Fibroblast of skin of right quadriceps (primary cell): ENCODE measurements around the gene GPC1.

ENCODE experiments used
- DNase-seq: peaks from one replicate; pipeline ENCODE4 v3.0.0-alpha.2; 2013

GPC1 gene

DNA sequence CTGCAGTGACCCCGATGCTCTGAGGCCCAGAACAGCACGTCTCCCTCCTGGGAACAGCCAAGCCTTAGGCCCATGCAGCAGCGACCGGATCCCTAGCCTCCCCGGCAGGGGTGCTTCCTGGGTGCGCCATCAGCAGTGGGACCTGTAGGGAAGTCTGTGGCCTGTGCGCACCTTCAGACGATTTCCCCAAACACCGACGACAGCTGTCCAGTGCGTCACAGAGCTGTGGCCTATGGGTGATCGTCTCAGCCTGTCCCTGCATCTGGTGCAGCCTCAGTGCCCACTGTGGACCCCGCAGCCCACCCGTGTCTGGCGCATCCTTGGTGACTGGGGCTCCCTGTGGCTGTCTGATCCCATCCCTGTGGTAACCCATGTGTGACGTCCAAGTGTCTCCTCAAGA is 9.0 kb downstream of the GPC1 start:
- DNase-seq: no peak

DNA sequence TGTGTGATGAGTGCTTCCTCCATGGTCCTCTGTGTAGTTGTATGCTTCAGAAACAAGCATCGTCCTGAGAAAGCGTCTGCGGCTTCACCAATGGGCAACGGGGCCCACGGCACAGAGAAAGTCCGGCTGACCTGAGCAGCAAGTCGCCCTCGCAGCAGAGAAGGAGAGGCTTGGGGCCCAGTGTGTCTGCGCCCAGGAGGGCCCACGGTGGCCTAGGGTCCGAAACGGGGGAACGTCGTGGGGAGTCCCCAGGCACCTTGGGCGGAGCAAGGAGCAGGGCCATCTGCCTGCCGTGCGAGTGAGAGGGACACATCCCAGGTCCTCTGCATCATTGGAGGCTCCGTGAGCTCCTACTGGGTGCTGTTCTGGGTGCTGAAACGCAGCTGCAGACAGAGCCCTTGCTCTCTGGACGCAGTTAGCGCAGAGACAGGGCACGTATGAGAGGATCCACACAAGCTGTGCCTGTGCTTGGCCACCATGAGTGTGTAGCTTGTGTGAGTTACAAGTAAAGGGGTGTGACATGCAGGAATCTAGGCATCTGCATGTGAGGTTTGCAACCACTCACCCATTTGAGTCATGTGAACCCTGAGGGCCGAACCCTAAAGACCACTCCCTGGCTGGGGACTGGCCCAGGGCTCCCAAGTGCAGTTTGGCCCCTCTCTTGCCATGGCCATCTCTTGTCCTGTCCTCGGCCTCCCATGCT is 10.6 kb downstream of the GPC1 start:
- DNase-seq: no peak

DNA sequence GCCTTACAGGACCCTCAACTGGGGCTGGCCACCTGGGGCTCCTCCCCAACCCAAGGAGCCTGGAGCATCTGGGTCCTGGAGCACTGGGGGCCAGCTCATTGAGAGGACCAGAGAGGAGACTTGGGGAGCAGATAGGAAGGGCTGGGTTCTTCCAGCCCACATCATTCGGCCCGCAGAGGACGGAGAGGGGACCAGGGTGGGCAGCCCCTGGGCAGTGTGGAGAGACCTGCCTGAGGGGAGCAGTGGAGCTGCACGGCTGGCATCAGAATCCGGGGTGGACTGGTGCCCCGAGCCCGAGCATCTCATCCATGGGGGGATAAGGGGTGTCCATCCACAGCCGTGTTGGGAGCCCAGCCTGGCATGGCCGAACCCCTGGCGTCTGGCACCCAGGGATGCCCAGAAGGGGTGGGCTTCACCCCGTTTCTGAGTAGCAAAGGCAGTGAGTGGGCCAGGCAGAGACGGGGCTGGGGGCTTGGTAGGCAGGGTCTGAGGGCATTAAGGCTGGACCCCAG is 11.3 kb downstream of the GPC1 start:
- no peak for DNase-seq

DNA sequence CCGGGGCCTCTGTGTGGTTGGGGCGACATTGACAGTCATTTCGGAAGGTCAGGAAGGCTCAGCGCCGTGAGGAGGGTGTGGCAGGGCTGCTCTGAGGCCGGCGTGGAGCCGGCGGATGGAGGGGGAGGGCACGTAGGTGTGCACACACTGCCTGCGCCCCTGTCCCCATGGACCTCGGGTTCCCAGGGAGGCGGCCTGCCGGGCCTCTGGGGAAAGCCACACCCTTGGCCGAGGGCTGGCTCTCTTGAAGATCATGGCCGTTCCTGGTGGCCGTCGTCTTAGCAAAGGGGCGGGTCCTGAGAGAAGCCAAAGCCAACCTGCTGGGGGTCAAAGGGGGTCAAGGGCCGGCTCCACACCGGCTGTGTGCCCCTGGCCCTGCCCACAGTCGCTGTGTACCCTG is 11.9 kb downstream of the GPC1 start:
- DNase-seq: no peak

DNA sequence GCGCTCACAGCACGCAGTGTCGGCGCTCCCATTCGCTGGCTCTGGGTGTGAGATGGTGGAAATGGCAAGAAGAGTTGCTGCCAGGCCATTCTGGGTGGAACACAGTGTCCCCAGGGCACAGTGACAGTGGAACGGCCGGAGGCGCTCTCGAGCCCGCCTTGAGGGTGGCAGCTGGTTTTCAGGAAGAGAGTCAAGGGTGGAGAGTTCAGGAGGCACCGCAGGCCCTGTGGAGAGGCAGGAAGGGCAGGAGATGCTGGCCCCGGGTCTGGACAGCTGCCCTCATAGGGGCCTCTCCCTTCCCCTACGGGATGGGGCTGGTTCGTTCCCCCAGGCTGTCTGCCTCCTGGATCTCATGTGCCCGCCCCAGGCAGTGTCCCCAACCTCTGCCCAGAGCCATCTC is 12.5 kb downstream of the GPC1 start:
- DNase-seq: no peak

DNA sequence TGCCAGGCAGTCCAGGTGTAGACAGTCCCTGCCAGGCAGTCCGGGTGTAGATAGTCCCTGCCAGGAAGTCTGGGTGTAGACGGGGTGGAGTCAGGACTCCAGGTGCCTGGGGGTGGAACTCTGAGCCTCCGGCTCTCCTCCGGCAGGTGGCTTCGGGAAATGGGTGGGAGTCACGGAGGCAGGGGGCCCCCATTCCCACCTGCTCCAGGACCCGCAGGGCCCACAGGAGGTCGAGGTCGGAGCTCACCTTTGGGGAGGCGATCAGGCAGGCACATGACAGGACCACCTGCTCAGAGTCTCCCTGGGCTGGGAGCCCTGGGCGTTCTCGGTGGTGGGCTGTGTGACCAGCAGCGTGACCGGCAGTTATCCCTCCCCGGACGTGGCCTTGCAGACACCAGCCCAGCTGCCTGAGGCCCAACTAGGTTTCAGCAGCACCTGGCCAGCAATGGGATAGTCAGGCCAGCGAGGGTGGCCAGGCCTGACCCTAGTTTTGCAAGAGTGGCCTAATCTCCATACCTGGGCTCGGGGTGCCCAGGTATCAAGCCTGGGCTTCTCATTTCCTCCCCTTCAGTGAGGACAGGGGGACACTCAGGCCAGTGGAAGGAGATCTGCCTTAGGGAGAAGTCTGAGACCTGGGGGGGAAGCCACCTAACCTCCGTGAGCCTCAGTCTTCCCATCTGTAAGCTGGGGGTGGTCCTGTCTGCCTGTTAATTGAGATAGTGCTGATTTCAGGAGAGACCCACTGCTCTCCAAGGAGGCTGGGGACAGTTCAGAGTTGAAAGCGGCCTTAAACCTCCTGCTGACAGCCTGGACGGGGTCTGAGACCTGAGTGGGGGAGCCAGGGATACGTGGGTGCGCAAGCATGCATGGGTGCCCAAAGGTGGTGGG is 13.2 kb downstream of the GPC1 start:
- no peak for DNase-seq

DNA sequence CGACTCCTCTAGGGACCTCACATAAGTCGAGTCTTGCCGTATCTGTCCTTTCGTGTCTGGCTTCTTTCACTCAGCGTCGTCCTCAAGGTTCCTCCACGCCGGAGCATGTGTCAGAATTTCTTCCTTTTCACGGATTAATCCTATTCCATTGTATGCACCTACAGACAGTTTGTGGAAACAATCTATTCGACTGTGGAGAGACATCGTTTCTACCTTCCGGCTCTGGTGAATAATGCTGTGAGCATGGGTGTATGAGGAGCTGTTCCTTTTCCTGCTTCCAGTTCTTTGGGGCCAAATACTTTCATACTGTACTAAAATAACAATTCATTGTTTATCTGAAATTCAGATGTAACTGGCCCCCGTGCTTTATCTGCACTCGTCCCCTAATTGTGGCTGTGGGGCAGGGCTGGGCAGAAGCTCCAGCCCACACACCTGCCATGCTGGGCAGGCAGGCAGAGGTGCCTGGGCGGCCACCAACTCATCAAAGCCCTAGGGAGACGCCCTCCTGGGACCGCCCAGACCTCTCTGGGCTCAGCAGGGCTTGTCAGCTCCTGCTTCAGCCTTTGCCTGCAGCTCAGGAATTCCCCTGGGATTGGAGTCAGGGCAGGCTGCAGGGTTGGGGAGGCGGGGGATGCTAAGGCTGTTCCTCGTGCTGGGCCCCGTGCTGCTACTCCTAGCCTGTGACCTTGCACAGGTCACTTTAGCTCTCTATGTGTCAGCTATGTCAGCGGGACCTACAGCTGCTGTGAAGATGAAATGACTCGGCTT is 14.5 kb downstream of the GPC1 start:
- DNase-seq: peak; percentile 8

DNA sequence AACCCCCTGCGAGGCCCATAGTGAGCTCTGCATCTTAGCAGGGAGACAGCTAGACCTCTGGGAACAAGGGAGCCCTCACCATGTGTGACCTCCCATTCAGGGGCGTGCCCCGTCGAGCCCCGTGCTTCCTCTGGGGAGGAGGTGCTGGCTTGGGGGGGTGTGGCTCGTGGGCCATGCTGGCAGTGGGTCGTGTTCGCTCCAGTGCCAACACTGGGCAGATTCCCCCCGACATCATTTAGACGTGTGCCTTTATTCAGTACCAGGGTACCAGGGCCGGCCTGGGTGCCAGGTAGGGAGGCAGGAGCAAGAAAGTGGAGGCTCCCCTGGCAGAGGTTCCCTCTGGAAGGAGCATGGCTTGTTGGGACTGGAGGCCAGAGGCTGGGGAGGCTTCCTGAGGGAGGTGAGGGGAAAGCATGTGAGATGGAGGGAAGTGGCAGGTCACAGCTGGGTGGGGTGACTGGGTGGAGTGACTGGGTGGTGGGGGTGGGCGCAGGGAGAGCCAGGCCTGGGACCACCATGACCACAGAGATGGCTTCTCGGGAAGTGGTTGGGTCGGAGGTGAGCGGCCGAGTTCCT is 15.2 kb downstream of the GPC1 start:
- DNase-seq: no peak

DNA sequence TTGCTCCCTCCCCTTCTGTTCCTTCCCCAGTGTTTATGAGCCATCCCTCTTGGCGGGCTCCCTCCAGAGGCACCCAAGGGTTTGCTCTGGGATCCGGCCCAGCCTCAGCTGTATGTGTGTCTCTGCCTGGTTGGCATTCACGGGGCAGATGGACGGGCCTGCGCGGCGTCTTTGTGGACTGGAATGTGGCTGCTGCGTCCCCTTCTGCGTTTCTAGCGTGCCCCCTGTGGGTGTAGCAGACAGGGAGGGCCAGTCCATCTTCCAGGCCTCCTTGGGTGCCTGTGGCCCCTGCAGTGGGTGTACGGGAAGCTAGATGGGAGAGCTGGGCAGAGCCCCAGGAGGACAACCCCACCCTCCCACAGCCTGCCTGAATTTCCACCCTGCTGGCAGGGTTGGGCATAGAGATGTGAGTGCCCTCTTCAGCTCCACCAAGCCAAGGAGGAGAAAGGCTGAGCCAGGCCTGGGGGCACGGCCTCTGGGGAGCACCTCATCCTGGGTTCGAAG is 15.7 kb downstream of the GPC1 start:
- DNase-seq: no peak

DNA sequence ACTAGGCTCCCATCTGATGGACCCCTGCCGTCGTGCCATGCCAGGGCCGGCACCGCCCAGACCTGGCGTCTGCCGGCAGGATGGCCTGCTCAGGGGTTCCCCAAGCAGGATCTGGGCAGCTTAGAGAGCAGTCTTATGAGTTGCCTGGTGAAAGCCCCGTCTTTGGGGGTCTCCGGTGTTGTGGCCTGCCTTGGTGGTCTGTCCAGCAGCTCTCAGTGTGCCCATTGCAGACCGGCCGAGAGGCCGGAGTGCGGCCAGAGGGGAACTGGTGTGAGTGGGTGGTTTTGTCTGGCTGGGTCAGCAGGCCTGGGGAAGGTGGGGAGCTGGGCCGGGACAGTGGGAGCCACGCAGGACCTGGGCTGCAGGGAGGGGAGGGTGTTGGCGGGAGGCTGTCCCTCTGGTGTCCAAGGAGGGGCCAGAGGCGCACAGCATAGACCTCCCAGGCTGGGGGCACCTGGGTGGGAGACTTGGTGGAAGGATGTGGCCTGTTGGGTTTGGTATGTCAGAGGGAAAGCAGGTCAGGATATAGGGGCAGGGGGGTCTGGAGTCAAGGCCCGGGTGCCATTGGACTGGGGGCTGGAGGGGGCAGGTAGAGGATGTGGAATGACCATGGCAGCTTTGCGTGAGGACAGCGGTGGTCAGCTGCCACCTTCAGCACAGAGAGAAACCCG is 16.5 kb downstream of the GPC1 start:
- no peak for DNase-seq

DNA sequence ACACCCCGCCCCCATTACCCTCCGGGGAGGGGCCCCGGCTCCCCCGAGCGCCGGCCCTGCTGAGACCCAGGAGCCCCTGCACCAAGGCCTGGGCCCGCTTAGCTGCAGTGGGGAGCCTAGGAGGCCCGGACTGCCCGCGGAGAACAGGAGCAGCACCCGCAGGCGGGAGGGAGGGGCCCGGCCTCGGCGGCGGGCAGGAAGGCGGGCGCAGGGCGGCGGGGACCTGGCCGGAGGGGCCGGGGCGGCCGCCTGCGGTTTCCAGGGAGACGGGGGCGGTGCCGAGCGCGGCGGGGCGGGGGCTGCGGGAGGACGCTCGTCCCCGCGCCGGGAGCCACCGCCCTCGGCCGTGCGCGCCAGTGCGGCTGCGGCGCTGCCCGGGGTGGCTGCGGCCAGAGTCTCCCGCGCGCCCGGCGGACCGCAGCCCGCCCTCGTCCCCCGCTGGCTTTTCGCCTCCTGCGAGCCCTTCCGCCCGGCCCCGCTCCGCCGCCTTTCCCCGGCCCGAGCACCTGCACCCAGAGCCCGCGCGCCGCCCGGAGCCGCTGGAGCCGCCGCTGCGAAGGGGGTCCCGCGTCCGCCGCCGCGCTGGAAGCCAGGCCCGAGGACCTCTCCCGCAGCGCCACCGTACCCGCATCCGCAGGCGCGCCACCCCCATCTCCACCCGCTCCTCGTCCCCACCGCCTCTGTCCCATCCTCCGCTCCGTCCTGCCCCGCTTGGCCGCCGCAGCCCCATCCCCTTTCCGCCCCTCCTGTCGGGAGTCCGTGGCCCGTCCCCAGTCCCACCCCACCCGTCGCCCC is 17.2 kb downstream of the GPC1 start:
- no peak for DNase-seq

DNA sequence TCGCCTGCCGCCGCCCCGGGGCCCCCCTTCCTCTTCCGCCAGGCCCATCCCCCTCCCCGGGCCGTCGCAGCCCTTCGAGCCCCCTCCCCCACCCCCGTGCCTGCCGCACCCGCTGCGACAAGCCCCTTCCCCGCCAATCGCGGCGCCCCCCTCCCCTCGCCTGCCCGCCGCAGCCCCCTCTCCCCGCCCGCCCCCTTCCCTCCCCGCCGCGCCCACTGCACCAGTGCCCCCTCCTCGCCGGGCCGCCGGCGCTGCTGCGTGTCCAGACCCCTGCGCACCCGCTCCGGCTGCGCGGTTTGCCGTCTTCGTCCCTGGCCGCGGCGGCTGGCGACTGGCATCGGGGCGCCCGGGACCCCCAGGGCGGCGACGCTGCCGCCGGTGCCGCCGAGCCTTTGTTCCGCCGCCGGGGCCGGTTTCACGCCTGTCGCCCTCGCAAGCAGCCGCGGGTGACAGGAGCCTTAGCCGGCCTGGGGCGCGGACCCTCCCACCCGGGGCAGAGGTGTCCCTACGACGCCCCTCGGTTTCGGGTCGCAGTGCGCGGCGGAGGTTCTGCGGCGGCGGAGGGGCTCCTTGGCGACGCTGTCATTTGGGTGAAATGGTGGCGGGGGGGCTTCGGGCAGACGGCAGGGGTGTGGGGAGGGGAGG is 18.1 kb downstream of the GPC1 start:
- no peak for DNase-seq

DNA sequence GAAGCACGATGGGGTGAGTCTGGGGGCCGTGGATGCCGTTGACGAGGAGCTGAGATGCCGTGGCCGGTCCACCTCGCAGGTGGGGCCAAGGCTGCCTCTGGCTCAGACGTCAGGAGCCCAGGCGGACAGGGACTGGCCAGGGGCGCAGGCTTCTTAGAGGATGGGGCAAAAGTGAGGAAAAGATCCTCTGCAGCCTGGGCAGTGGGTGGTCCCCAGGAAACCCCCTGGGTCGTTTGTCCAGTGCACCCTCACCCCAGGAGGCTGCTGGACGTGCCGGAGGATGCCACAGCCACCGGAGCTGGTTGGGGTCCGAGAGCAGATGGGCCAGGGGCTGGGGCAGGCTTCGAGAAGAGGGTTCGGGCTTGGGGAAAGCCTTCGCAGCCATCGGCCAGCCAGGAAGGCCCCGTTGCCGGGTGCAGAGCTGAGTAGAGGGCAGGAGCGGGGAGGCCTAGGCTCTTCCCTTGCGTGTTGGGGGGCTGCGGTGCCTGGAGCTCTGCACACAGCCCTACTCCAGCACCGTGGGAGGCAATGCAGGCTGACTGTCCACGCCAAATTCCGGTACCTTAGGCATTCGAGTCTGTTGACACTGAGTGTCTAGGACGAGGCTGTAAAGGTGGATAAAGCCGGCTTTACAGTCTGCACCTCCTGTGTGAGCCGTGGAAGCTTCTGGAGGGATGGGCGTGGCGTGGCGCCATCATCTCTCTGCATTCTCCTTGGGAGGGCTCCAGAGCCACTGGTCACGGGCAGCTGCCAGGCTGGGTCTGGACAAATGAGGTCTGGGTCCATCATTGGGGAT is 18.8 kb downstream of the GPC1 start:
- no peak for DNase-seq

DNA sequence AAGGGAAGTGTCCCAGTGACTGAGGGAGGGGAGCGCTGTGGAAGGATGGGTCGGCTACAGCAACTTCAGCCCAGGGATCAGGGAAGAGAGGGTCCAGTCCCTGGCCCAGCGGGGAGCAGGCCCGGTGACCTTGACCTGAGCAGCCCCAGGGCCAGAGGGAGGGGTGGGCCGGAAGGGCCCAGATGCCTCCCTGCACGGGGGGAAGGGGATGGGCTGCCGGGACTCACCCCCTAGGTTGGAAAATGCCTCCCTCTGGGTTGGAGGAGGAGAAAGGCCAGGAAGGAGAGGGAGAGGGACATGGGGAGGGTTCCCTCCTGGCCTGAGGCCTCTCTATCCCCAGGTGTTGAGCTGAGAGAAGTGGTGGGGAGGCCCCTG is 19.8 kb downstream of the GPC1 start:
- no peak for DNase-seq

DNA sequence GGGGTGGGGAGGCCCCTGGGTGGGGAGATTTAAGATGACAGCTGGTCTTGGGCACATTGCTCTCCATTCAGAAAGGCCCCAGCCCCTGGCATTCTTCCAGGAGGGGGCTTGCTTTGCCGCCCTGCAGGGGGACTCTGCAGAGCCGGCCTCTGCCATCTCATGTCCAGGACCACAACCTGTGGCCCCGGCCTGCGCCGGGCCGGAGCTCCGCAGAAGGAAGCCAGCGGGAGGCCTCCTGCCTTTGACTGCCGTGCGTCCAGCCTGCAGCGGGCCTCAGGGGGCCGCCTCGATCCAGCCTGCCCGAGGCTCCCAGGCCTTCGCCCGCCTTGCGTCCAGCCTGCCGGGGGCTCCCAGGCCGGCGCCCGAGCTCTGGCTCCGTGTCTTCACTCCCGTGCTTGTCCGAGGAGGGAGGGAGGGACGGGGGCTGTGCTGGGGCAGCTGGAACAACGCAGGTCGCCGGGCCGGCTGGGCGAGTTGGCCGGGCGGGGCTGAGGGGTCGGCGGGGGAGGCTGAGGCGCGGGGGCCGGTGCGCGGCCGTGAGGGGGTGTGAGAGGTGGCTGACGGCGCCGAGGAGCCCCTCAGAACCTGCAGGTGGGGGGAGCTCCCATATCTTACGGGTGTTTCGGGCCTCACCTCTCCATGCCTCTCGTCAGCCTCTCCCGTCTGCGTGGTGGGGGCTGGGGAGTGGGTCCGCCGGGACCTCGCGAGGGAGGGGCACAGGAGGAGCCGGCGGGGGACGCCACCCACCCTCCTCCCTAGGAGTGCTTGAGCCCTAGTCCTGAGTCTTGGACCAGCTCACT is 20.4 kb downstream of the GPC1 start:
- DNase-seq: no peak

DNA sequence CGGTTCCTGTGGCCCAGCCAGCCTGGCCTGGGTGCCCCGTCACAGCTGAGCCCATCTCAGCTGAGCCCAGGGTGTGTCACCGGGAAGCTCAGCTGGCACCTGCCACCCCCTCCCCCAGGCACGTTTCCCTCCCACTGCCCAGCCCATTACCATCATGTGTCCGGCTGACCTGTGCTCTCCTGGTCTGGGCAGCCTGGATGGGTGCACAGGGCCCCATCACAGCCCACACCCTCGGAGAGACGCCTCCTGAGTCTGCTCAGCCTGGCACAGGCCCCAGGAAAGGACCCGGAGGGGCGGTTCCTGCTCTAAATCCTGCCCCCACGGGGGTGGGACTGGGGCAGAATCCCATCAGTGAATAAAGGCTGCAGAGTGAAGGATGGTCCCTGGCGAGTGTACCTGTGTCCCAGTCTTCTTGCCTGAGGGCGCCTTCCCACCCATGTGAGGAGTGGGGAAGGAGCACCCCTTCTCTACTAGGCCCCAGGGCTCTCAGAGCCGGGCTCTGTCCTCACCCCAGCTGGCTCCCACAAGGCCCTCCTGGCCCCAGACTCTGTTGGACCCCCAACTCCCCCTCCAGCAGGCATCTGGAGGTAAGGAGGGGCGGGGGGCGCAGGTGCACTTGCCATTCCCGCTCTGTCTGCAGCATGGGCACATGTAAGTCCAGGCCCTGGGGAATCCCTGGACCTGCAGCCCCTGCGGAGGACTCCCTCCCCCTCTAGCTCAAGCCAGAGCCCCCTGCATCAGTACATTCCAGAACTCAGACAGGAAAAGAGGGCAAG is 21.2 kb downstream of the GPC1 start:
- DNase-seq: no peak

DNA sequence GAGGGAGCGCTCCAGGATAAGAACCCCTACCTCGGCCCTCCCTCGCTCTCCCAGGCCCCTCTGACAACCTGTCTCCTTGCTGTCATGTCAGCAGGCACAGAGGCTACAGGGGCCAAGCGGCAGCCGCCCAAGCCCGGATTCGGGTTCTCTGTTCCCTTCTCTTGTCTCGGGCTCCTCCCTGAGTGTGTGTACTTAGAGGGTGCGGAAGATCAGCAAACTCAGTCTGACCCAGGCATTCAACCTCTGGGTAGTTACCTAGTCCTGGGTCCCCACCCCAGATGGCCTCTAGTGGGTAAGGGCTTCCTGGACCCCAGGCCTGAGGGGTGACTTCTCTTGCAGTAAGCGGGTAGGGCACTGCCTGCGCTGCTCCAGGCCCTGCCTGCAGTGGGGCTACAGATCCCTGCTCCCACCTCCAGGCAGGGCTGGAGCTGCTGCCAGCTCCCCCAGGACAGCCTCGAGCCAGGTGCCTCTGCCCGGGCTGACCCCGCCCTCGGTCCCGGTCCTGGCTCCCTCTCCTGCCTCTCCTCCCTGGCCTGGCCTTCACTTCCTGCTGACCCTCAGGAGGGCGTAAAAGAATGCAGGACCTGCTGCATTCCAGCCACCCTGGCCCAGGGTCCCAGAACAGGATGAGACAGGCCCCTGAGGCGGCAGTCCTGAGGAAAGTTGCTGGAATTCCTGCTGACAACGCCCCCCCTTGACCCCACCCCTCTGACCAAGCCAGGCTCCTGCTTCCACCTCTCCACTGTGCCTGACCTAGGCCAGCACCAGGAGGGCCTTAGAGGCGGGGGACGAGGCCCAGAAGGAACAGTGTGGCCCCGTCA is 22.0 kb downstream of the GPC1 start:
- DNase-seq: no peak
